DMS 273 treated with DMSO at 0.1 percent for 48 hours (cell line): ENCODE data around the gene C10orf53.
A peak's percentile ranks its signal among the peaks of the same experiment; 100 is the strongest.
"Not testable (repeated sequence)": the region's sequence is repeated elsewhere in the genome, so short reads cannot be mapped to it uniquely, and the experiment has no call there.

Experiments used
- DNase-seq: peaks from one replicate; lab custom pipeline; 2025; lab: John Stamatoyannopoulos, UW

Gene C10orf53

GRCh38 chr10:49652421-49653272 is 26.8 kb upstream of the C10orf53 start:
- DNase-seq = no peak

GRCh38 chr10:49653273-49653929 is 26.1 kb upstream of the C10orf53 start:
- DNase-seq = no peak

GRCh38 chr10:49654036-49654693 is 25.3 kb upstream of the C10orf53 start:
- DNase-seq = no peak

- DNase-seq = no peak
Observed at GRCh38 chr10:49655099-49655498, 24.4 kb upstream of the C10orf53 start.

DNA sequence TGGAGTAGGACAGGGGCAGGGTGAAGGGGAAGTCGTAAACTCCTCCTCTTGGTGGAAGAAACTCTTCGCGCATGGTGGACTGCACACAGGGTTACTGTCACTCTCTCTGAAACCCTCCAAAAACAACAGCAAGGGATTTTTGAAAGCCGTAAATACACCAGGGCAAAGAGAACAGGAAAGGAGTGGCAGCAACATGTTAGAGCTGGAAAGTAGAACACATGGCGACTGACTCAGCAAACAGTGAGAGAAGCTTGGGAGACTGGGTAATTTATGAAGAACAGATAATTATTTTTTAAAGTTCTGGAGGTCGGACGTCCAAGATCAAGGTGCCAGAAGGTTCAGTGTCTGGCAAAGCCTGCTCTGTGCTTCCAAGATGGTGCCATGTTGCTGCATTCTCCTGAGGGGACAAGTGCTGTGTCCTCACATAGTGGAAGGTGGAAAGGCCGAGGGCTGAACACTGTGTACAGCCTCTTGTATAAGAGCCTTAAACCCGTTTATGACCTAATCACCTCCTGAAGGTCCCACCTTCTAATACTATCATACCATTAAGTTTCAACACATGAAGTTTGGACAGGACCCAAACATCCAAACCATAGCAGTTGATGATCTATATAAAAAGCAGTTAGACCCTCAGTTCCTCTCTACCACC is 22.5 kb upstream of the C10orf53 start:
- DNase-seq = no peak

DNA sequence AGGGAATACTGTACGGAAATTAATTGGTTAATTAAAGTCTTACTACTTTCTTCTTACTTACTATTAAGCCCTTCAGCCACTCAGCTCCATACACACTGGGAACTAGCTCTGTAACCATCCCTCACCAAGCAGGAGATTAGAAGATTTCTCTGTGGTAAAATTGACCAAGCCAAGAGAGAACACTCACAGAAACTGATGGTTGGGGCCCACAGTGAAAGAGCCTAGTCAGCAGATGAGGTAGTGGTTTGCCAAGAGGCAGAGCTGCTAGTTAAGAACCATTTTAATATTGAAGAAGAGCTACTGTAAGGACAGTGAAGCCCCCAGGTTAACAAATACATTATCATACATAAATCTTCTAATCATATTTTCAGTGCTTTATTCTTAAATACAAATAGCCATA is 21.8 kb upstream of the C10orf53 start:
- DNase-seq = no peak

DNA sequence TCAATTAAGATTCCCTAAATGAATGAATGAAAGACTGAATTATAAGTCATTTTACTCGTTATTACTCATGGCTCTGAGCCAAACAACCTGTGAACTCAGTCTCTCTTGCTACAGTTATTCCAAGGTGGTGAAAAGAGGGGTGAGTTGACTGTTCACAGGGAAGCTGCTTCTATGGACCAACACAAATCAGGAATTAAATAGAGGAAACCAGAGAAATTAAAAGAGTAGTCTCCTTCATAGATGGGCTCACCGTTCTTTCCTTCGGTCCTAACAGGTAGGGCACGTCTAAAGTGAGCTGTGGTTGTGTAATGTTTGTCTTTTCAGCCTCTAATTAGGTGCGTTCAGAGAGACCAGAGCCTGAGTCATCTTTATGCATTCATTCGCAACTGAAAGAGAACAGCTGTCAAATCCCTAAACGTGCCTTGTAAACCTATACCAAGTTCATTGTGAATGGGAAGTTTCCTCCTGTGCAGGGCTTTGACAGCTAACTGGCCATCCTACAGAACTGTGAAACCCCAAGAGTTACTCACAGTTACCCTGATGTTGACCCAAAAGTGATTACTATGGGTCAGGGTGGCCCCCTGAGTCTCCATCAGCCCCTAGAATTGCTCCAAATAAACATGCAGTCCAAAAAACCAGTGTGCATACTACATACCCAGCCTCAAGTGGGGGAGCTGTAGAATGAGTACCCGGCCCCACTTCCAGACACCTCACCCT is 18.2 kb upstream of the C10orf53 start:
- no peak for DNase-seq

GRCh38 chr10:49662169-49662830 is 17.2 kb upstream of the C10orf53 start:
- no peak for DNase-seq

DNA sequence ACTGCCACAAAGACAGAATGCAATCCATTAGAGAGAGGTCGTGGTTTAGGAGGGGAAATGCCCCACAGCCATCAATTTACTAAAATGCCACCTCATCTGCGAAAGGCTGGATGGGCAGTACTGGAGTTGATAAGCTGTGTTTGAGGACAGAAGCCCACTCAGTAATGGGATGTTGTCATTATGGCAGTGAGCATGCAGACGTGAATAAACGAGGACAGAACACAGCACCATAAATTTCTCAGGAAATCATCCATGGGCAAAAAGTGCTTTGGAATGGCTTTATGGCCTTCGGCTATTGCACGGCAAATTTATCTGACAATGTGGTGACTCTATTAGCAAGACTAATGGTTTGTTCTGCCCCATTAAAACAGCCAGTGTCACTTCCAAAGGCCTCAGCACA is 15.9 kb upstream of the C10orf53 start:
- no peak for DNase-seq

DNA sequence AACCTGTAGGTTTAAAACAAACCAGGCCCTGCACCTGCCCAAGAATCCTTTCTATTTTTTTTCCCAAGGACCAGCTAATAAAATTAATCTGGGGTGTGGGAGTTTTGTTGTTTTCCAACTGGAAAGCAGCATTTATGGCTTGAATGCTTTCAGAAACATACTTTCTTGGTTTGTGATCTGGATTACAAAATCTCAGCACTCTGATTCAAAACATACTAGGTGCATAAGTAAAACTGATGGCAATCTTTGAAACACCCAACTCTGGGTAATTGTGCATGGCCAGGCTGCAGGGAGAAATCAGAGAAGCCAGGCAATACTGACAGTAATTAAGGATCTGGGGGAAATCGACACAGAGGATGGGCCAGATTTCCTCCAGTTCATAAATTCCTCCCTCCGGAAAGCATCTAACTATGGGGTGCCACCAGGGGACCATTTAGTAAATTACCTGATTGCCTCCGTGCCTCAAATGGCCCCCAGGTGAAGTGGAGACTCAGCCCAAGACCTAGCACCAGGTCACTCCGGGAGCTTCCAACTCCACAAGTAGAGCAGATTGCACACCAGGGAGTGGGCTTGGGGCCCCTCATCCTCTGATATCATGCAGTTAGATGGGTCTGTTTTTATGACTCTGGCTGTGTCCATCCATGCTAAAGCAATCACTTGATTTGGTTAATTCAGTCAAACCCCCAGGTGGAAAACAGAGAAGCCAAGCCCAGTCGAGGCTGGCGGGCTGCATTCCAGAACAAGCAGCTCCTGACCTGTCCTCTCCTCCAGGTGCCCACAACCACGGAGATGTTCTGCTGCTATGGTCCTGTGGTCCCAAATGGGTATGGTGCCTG is 15.2 kb upstream of the C10orf53 start:
- DNase-seq = no peak

DNA sequence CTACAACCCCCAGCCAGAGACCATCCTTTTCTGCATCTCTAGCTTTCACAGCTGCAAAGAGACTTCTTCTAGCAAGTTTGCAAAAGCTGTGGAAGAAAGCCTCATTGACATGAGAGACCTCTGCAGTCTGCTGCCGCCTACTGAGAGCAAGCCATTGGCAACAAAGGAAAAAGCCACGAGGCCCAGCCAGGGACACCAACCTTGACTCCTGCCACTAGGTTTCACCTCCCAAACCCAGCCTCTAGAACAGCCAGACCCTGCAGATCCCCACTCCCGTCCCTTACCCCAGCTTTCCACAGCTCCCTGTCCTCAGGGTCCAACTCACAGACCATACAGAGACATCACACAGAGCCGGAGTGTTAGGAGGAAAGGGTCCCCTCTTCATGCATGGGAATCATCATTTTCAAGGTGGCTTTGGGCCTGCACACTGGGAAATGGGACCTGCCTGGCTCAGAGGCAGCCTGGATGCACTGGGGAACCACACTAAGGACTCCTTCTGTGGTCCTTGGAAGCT is 14.6 kb upstream of the C10orf53 start:
- DNase-seq = no peak

DNA sequence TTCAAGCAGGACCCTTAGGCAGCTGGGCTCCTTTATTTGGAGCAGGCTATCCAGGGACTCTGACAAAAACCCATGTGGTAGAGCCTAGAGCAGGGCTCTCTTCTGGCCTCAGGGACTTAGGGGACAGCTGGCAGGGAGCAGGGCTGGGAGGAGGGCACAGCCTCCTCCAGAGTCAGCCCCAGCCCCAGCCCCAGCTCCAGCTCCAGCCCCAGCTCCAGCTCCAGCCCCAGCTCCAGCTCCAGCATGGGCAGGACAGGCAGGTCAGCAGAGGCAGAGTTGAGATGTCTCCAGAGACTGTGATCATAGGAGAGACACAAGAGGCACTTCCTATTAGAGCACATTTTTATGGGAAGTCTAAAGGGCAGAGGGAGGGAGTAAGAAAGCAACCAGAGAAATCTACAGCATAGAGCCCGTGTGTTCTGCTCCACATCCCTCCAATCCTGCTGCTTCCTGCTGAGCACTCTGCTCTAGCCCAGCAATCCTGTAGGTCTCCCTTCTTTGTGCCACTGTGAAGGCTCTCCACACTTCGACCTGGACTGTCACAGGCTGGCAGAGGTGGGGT is 13.3 kb upstream of the C10orf53 start:
- DNase-seq = peak; percentile 1

DNA sequence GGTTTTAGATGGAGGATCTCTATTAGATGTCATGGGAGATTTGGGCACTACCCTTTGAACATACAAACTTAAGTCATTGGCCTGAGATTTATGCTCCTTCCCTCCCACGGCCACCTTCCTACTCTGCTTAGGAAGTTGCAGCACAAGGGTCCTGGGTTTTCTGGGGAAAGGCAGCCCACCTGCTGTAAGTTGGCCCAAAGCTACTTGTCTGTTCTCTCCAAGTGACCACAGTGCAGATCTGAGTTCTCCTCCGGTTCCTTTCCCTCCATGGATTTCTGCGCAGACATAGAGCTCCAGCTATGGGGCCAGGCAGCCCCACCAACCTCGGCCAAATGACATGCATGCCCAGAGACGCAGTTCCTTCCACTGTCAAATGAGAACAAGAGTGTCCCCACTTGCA is 12.8 kb upstream of the C10orf53 start:
- DNase-seq = no peak

DNA sequence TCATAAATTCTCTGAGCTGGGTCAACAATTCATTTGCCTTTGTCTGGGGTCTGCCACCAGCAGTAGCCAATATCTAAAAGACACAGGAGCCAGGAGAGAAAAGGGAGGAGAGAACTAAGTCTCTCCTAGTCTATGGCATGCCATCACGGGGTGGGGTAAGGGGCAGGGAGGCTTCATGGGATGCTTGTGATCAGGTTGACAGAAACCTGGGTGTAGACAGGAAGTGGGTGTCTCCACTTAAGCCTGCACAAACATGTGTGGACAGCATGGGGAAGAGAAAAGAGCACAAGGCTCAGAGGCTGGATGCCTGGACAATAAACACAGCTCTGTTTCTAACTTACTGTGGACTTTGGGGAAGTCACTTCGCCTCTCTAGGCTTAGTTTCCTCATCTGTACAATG is 11.5 kb upstream of the C10orf53 start:
- DNase-seq = no peak

DNA sequence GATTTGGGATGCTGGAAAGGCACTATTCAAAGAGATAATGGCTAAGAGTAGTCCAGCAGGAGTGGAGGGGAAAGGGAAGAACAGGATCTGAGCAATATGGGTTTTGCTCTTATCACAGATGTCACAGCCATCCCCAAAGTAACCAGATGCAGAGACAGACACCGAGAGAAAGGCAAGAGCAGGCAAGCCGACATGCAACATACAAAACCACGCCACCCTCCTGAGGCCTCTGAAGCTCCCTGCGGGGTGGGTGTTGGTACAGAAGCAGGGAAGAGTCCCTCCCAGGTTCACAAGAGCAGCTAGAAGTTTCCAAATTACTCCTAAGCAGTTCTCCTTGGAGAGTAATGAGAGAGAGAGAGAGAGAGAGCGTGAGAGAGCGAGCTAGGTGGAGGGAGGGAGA is 10.8 kb upstream of the C10orf53 start:
- no peak for DNase-seq

DNA sequence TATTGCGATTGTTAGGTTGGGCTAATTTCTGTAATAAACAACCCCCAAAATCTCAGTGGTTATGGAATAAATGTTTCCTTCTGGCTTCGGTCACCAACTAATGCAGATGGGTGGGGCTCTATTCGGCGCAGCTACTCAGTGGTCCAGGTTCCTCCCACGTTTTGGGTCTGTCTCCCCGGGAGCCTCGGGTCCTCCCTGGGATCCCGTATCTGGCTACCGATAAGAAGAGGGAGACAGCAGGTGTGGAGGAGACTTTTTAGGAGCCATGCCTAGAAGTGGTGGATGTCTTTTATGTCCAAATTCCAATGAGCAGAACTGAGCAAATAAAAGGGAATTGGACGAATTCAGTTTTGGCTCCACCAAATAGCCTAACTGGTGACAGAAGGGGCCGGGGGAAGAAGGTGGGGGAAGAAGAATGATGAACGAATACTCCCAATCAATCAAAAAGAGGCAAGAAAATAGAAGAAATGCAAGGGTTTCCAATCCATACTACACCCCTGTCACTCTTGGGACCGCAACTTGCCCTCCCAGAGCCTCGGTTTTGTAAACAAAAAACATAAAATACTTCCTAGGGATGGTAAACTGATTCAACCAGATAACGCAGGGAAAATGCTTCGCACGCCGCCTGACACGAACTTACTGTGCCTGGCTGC is 498 bp upstream of the C10orf53 start:
- DNase-seq = no peak

DNA sequence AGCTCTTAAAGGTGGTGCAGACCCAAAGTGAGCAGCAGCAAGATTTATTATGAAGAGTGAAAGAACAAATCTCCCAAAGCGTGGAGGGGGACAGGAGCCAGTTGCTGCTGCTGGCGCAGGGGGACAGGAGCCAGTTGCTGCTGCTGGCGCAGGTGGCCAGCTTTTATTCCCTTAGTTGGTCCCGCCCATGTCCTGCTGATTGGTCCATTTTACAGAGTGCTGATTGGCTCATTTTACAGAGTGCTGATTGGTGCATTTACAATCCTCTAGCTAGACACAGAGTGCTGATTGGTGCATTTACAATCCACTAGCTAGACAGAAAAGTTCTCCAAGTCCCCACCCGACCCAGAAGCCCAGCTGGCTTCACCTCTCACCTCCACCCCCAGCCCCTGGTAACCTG is 3.0 kb downstream of the C10orf53 start:
- DNase-seq = not testable (repeated sequence)

DNA sequence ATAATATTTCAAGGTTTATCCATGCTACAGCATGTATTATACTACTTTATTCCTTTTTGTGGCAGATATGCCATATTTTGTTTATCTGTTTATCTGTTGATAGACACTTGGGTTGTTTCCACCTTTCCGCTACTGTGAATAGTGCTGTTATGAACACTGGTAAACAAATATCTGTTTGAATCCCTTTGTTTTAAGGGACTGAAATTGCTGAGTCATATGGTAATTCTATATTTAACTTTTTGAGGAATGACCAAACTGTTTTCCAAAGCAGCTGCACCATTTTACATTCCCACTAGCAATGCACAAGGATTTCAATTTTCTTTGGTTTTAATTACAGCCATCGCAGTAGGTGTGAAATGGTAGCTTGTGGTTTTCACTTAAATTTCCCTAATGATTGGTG is 3.4 kb downstream of the C10orf53 start:
- DNase-seq = no peak

GRCh38 chr10:49686651-49687050 is 7.2 kb downstream of the C10orf53 start:
- no peak for DNase-seq
